Subcutaneous abdominal adipose tissue (tissue), 5 donors: Measurements from ENCODE around the gene IL13RA1.

Experiments
- H3K27ac ChIP-seq: one replicate; pipeline ENCODE4 v1.7.0; 2013; ENCODE audit warnings: low read depth, mild to moderate bottlenecking, inconsistent platforms, low read length, moderate library complexity
- H3K27me3 ChIP-seq, 5 donors: one replicate each; pipeline ENCODE4 v1.7.0; 2013; ENCODE audit warnings: low read length in 5 of 5, inconsistent platforms in 1 of 5; ENCODE audit not compliant: control insufficient read depth in 5 of 5, insufficient read depth in 4 of 5
- H3K36me3 ChIP-seq, 5 donors: one replicate each; pipeline ENCODE4 v1.7.0; 2013; ENCODE audit warnings: low read length in 5 of 5; ENCODE audit not compliant: control insufficient read depth in 5 of 5, insufficient read depth in 5 of 5
- H3K4me1 ChIP-seq, 5 donors: one replicate each; pipeline ENCODE4 v1.7.0; 2013; ENCODE audit warnings: low read length in 5 of 5, mild to moderate bottlenecking in 3 of 5, moderate library complexity in 1 of 5; ENCODE audit not compliant: control insufficient read depth in 5 of 5, insufficient read depth in 5 of 5
- H3K4me3 ChIP-seq, 5 donors: one replicate each; pipeline ENCODE4 v1.7.0; 2013; ENCODE audit warnings: low read length in 5 of 5, low read depth in 1 of 5
- H3K9ac ChIP-seq, 5 donors: one replicate each; pipeline ENCODE4 v1.7.0; 2013; ENCODE audit warnings: low read length in 5 of 5, mild to moderate bottlenecking in 4 of 5, moderate library complexity in 3 of 5
- H3K9me3 ChIP-seq, 5 donors: one replicate each; pipeline ENCODE4 v1.7.0; 2013; ENCODE audit warnings: low read length in 5 of 5; ENCODE audit not compliant: control insufficient read depth in 5 of 5
- donor health status: healthy.
- donor health status: healthy.
- donor health status: healthy.
- donor health status: healthy.
- donor health status: healthy.

Gene IL13RA1

GRCh38 chrX:118726887-118727685, at the start of gene IL13RA1:
Gene IL13RA1 (plus strand): TSS chrX:118727606. CDS start chrX:118727639, 33 bp downstream.
- peaks cover 0 to 2% (median 0%) of the 10 kb centered on the region in 5 donors for H3K9me3 ChIP-seq
- peak within 1 kb of the TSS; percentile 89 for H3K27ac ChIP-seq
- peak within 1 kb of the TSS in 4 of 5 donors; percentile 53 to 81 (median 73) for H3K9ac ChIP-seq
- no peaks in the 10 kb centered on the region for H3K36me3 ChIP-seq
- no peaks in the 10 kb centered on the region for H3K27me3 ChIP-seq
- H3K4me1 ChIP-seq: peaks cover 0 to 37% (median 25%) of the 10 kb centered on the region in 5 donors
- peak within 1 kb of the TSS; percentile 56 to 70 (median 60) for H3K4me3 ChIP-seq

- peaks cover 2 to 36% (median 7%) of the 10 kb centered on the region in 5 donors for H3K36me3 ChIP-seq
- no peaks in the 10 kb centered on the region for H3K9me3 ChIP-seq
- no peak overlapping the region for H3K4me3 ChIP-seq
- no peaks in the 10 kb centered on the region for H3K27me3 ChIP-seq
- H3K4me1 ChIP-seq: peaks cover 0 to 7% (median 0%) of the 10 kb centered on the region in 5 donors
- no peak overlapping the region for H3K27ac ChIP-seq
- no peak overlapping the region for H3K9ac ChIP-seq
Measured at GRCh38 chrX:118679290-118679689, 48.1 kb upstream of the IL13RA1 start.

- Histone ChIP-seq H3K4me3 (no peak overlapping the region), H3K9ac (no peak overlapping the region), H3K36me3 (peaks cover 2 to 30% (median 10%) of the 10 kb centered on the region in 5 donors), H3K4me1 (peaks cover 0 to 5% (median 0%) of the 10 kb centered on the region in 5 donors), H3K27me3 (no peaks in the 10 kb centered on the region), H3K9me3 (no peaks in the 10 kb centered on the region), H3K27ac (no peak overlapping the region)
Measured at GRCh38 chrX:118682258-118683014, 45.0 kb upstream of the IL13RA1 start.

GRCh38 chrX:118685393-118685792, 42.0 kb upstream of the IL13RA1 start:
- Histone ChIP-seq H3K36me3 (peaks cover 2 to 27% (median 10%) of the 10 kb centered on the region in 5 donors), H3K27me3 (no peaks in the 10 kb centered on the region), H3K27ac (no peak overlapping the region), H3K9ac (no peak overlapping the region), H3K9me3 (no peaks in the 10 kb centered on the region), H3K4me3 (no peak overlapping the region), H3K4me1 (peaks cover 0 to 8% (median 0%) of the 10 kb centered on the region in 5 donors)

- Histone ChIP-seq H3K9me3 (no peaks in the 10 kb centered on the region), H3K27me3 (no peaks in the 10 kb centered on the region), H3K27ac (no peak overlapping the region), H3K9ac (no peak overlapping the region), H3K4me3 (no peak overlapping the region), H3K36me3 (peaks cover 0 to 12% (median 3%) of the 10 kb centered on the region in 5 donors), H3K4me1 (peaks cover 0 to 4% (median 1%) of the 10 kb centered on the region in 5 donors)
Measured at GRCh38 chrX:118688935-118689334, 38.5 kb upstream of the IL13RA1 start.

- H3K9ac ChIP-seq: no peak overlapping the region
- no peaks in the 10 kb centered on the region for H3K9me3 ChIP-seq
- no peak overlapping the region for H3K27ac ChIP-seq
- H3K36me3 ChIP-seq: peaks cover 0 to 4% (median 0%) of the 10 kb centered on the region in 5 donors
- peaks cover 0 to 11% (median 5%) of the 10 kb centered on the region in 5 donors for H3K4me1 ChIP-seq
- no peaks in the 10 kb centered on the region for H3K27me3 ChIP-seq
- H3K4me3 ChIP-seq: no peak overlapping the region
Measured at GRCh38 chrX:118693843-118694242, 33.6 kb upstream of the IL13RA1 start.

- Histone ChIP-seq H3K4me1 (peaks cover 0 to 11% (median 5%) of the 10 kb centered on the region in 5 donors), H3K9me3 (no peaks in the 10 kb centered on the region), H3K27ac (no peak overlapping the region), H3K27me3 (no peaks in the 10 kb centered on the region), H3K4me3 (no peak overlapping the region), H3K36me3 (peaks cover 0 to 4% (median 0%) of the 10 kb centered on the region in 5 donors), H3K9ac (no peak overlapping the region)
Measured at GRCh38 chrX:118694638-118695037, 32.8 kb upstream of the IL13RA1 start.

GRCh38 chrX:118698516-118699170, 28.8 kb upstream of the IL13RA1 start:
- Histone ChIP-seq H3K9me3 (no peaks in the 10 kb centered on the region), H3K4me3 (no peak overlapping the region), H3K9ac (no peak overlapping the region), H3K27ac (no peak overlapping the region), H3K4me1 (peaks cover 0 to 10% (median 5%) of the 10 kb centered on the region in 5 donors), H3K36me3 (no peaks in the 10 kb centered on the region), H3K27me3 (no peaks in the 10 kb centered on the region)

GRCh38 chrX:118702741-118703140, 24.7 kb upstream of the IL13RA1 start:
- H3K27ac ChIP-seq: no peak overlapping the region
- H3K9me3 ChIP-seq: no peaks in the 10 kb centered on the region
- H3K27me3 ChIP-seq: no peaks in the 10 kb centered on the region
- H3K4me3 ChIP-seq: no peak overlapping the region
- no peaks in the 10 kb centered on the region for H3K36me3 ChIP-seq
- H3K4me1 ChIP-seq: peaks cover 0 to 3% (median 0%) of the 10 kb centered on the region in 5 donors
- no peak overlapping the region for H3K9ac ChIP-seq
